Heart right ventricle (tissue), 16 donors: ENCODE results near the gene CACNA2D1. TPM values are rescaled to one million over a fixed set of nuclear protein-coding genes. Genes with fewer than 3 reads are reported as not detected.

ENCODE experiments used
- ATAC-seq, 8 donors: fragments of 200-7000 bp; cut with Tn5 transposase; one replicate each; pipeline ENCODE4 v1.9.1; 2020; ENCODE audit warnings: mild to moderate bottlenecking in 8 of 8, moderate library complexity in 8 of 8, moderate number of reproducible peaks in 1 of 8
- DNase-seq, 2 donors: peaks; one replicate each; pipeline ENCODE4 v3.0.0-alpha.2; 2020
- H3K27ac ChIP-seq, 10 donors: fragments of 200-600 bp; sonication (generic) in 2 of 10; one replicate each; pipeline versions ENCODE4 v1.5.0 to v1.8.0; 2020 to 2022; ENCODE audit warnings: mild to moderate bottlenecking in 3 of 10
- H3K27me3 ChIP-seq, 7 donors: fragments of 200-600 bp; one replicate each; pipeline ENCODE4 v1.8.0; 2021 to 2022; ENCODE audit warnings: mild to moderate bottlenecking in 2 of 7
- H3K36me3 ChIP-seq, 9 donors: fragments of 200-600 bp; sonication (generic) in 1 of 9; one replicate each; pipeline versions ENCODE4 v1.5.0 to v1.8.0; 2020 to 2022; ENCODE audit warnings: mild to moderate bottlenecking in 2 of 9
- H3K4me1 ChIP-seq, 9 donors: fragments of 200-600 bp; sonication (generic) in 1 of 9; one replicate each; pipeline versions ENCODE4 v1.5.0 to v1.8.0; 2020 to 2022; ENCODE audit warnings: mild to moderate bottlenecking in 4 of 9
- H3K4me3 ChIP-seq, 10 donors: fragments of 200-600 bp; sonication (generic) in 2 of 10; one replicate each; pipeline versions ENCODE4 v1.5.0 to v1.8.0; 2020 to 2022; ENCODE audit warnings: mild to moderate bottlenecking in 7 of 10, moderate library complexity in 2 of 10
- H3K9me3 ChIP-seq, 11 donors: fragments of 200-600 bp in 10 of 11; sonication (generic) in 2 of 11; one replicate each; pipeline versions ENCODE4 v1.5.0 to v1.8.0; 2013 to 2022; ENCODE audit warnings: mild to moderate bottlenecking in 2 of 11, control low read depth in 1 of 11, moderate library complexity in 1 of 11
- CTCF ChIP-seq, 9 donors: fragments of 200-600 bp; sonication (generic) in 2 of 9; IDR thresholded peaks; one replicate each; pipeline versions ENCODE4 v1.5.0 to v1.8.0; 2021 to 2022; ENCODE audit warnings: antibody characterized with exemption in 9 of 9, mild to moderate bottlenecking in 5 of 9, moderate library complexity in 1 of 9
- WGBS, 2 donors: extraction: QIAGEN DNeasy Blood & Tissue Kit; methylation state at CpG; one replicate each; pipeline ENCODE4 v1.1.7; 2013; ENCODE audit warnings: inconsistent platforms in 1 of 2; 5-methylcytosine and 5-hydroxymethylcytosine counted together
- intact Hi-C, 10 donors: fragments of 100-400 bp; cut with DNase I; formaldehyde crosslinking; loops; one replicate each; pipeline versions ENCODE4 v1.11.1 to v1.14.2; 2022
- polyA plus RNA-seq, 2 donors: library from polyadenylated mRNA; stranded (reverse); fragments of 200-250 nt; gene quantifications; one replicate each; pipeline ENCODE4 v1.2.3, GENCODE V29; 2013
- total RNA-seq, 10 donors: library from RNA; stranded (reverse); fragmentation: NEBNext Ultra II Directional in 3 of 10; extraction: Animal tissue kit (Norgen Biotek cat#: 25700) in 3 of 10; gene quantifications; one replicate each; pipeline versions ENCODE4 v1.2.1 to v1.2.4, GENCODE V29; 2021 to 2023
- donor health status: Arrhythmogenic right ventricular cardiomyopathy.
- donor health status: ischemic (EF 13 %, LVEDD 7.1; RV severe dilation, severe dysfunction).
- donor health status: healthy with polysubstance abuse.
- donor health status: DM: no; HTN: yes; CAD: no.
- donor health status: DM: no; HTN: no; CAD: no.
- donor health status: ischemic (EF 25% LVEDD 6.9; RV normal size, moderate dysfunction).
- donor health status: ischemic (EF 25% LVEDD 5.7; RV mildly dilated, moderate dysfunction).
- donor health status: healthy.
- donor health status: DM: yes; HTN: yes; CAD: no.
- donor health status: Ischemic cardiomyopathy.
- donor health status: ischemic (EF 35%, LVEDD 5.7; RV mildly dilated, moderate dysfunction).
- donor health status: nonischemic (EF 11% LVEDD 7.7; RV severe dilation, severe dysfunction).
- donor health status: DM: yes; HTN: yes; CAD: no.
- donor health status: PGD.
- donor health status: ischemic (EF 29% LVEDD 5.4; RV normal size, mild dysfunction).
- donor health status: nonischemic (EF 23%, LVEDD 6.1; RV moderate dilation, normal function).

CACNA2D1 gene
- total and polyA plus RNA-seq, 12 donors = 7.0 to 131 (median 69.3) TPM

- no peak for TF ChIP-seq CTCF (IDR thresholded peaks at IDR 0.05)
- DNase-seq = no peak
- Histone ChIP-seq H3K27me3 (no peaks in the 10 kb centered on the region), H3K27ac (peak overlapping the region in 1 of 10 donors; percentile 22), H3K4me1 (peaks cover 0 to 30% (median 10%) of the 10 kb centered on the region in 9 donors), H3K36me3 (no peaks in the 10 kb centered on the region), H3K9me3 (peaks cover 0 to 4% (median 0%) of the 10 kb centered on the region in 11 donors), H3K4me3 (no peak overlapping the region)
- 67 to 76% methylated on average over 1 of the region's 1 CpG for WGBS, 2 donors
- intact Hi-C loops = no loop called here
- ATAC-seq = no peak
These were observed 47.2 kb downstream of the CACNA2D1 start for GRCh38 chr7:82396343-82396742.

- H3K27me3 ChIP-seq = no peaks in the 10 kb centered on the region
- H3K27ac ChIP-seq = no peak overlapping the region
- peaks cover 0 to 4% (median 0%) of the 10 kb centered on the region in 11 donors for H3K9me3 ChIP-seq
- H3K4me3 ChIP-seq = no peak overlapping the region
- ATAC-seq (peak in 2 of 8 donors; percentile 60 to 62), DNase-seq (no peak)
- WGBS, 2 donors = 80 to 82% methylated on average over 4 of the region's 4 CpGs
- H3K36me3 ChIP-seq = no peaks in the 10 kb centered on the region
- H3K4me1 ChIP-seq = peaks cover 0 to 30% (median 16%) of the 10 kb centered on the region in 9 donors
- intact Hi-C loops = no loop called here
- TF ChIP-seq CTCF (IDR thresholded peaks at IDR 0.05) = no peak
These were observed 48.4 kb downstream of the CACNA2D1 start for GRCh38 chr7:82395147-82395546.

GRCh38 chr7:82393840-82394220 is 49.7 kb downstream of the CACNA2D1 start:
- Histone ChIP-seq H3K27ac (no peak overlapping the region), H3K4me1 (peaks cover 0 to 38% (median 26%) of the 10 kb centered on the region in 9 donors), H3K9me3 (peaks cover 0 to 4% (median 0%) of the 10 kb centered on the region in 11 donors), H3K27me3 (no peaks in the 10 kb centered on the region), H3K4me3 (no peak overlapping the region), H3K36me3 (no peaks in the 10 kb centered on the region)
- WGBS, 2 donors = 90 to 93% methylated on average over 2 of the region's 2 CpGs
- TF ChIP-seq CTCF (IDR thresholded peaks at IDR 0.05) = no peak
- no peak for DNase-seq
- intact Hi-C loops = no loop called here
- no peak for ATAC-seq

GRCh38 chr7:82393076-82393839 is 50.3 kb downstream of the CACNA2D1 start:
- 87% methylated on average over 4 of the region's 4 CpGs for WGBS, 2 donors
- DNase-seq (no peak), ATAC-seq (no peak)
- no peak overlapping the region for H3K27ac ChIP-seq
- H3K4me3 ChIP-seq = no peak overlapping the region
- no peaks in the 10 kb centered on the region for H3K36me3 ChIP-seq
- TF ChIP-seq CTCF (IDR thresholded peaks at IDR 0.05) = no peak
- intact Hi-C loops = no loop called here
- H3K9me3 ChIP-seq = peaks cover 0 to 4% (median 0%) of the 10 kb centered on the region in 11 donors
- peaks cover 0 to 43% (median 27%) of the 10 kb centered on the region in 9 donors for H3K4me1 ChIP-seq
- H3K27me3 ChIP-seq = no peaks in the 10 kb centered on the region
